Erythroblast (primary cell): Measurements from ENCODE around the gene PALLD.

Experiments used
- DNase-seq, 2 experiments: peaks; one replicate each; lab custom pipeline; 2025; lab: John Stamatoyannopoulos, UW
- GATA1 ChIP-seq: IDR thresholded peaks from 2 replicates; pipeline ENCODE4 v1.6.1; 2011; ENCODE audit warnings: low read depth, mild to moderate bottlenecking, control low read depth, low read length, moderate library complexity
- POLR2A ChIP-seq: IDR thresholded peaks from 2 replicates; pipeline ENCODE4 v1.6.1; 2011; ENCODE audit warnings: mild to moderate bottlenecking, low read length

Gene PALLD

GRCh38 chr4:168736860-168737805 lies 240.3 kb downstream of the PALLD start:
- DNase-seq = no peak
- TF ChIP-seq POLR2A (no peak), GATA1 (no peak)

- TF ChIP-seq GATA1 (no peak), POLR2A (no peak)
- no peak for DNase-seq
Observed at GRCh38 chr4:168737806-168738172, 240.9 kb downstream of the PALLD start.

- DNase-seq = no peak
- TF ChIP-seq POLR2A = no peak
- no peak for TF ChIP-seq GATA1
Observed at GRCh38 chr4:168739886-168740285, 243.0 kb downstream of the PALLD start.

- DNase-seq = no peak
- TF ChIP-seq GATA1 = no peak
Observed at GRCh38 chr4:168740691-168741090, 243.8 kb downstream of the PALLD start.

GRCh38 chr4:168741281-168742173 lies 244.7 kb downstream of the PALLD start:
- no peak for DNase-seq
- TF ChIP-seq GATA1 = no peak

GRCh38 chr4:168743131-168743530 lies 246.3 kb downstream of the PALLD start:
- DNase-seq = no peak
- TF ChIP-seq GATA1 (no peak), POLR2A (no peak)

GRCh38 chr4:168743601-168744000 lies 246.7 kb downstream of the PALLD start:
- DNase-seq = no peak

GRCh38 chr4:168744021-168744420 lies 247.2 kb downstream of the PALLD start:
- no peak for TF ChIP-seq GATA1
- TF ChIP-seq POLR2A = no peak
- DNase-seq = no peak

More at GRCh38 chr4:168743601-168744000, 246.7 kb downstream of the PALLD start:
- TF ChIP-seq POLR2A = no peak
- TF ChIP-seq GATA1 = no peak

GRCh38 chr4:168748807-168749206 lies 252.0 kb downstream of the PALLD start:
- no peak for DNase-seq
- TF ChIP-seq POLR2A (no peak), GATA1 (no peak)

GRCh38 chr4:168751263-168752225 lies 254.7 kb downstream of the PALLD start:
- no peak for DNase-seq
- TF ChIP-seq GATA1 (no peak), POLR2A (no peak)

GRCh38 chr4:168755598-168756477 lies 259.0 kb downstream of the PALLD start:
- no peak for TF ChIP-seq POLR2A
- no peak for TF ChIP-seq GATA1
- DNase-seq = no peak

- TF ChIP-seq GATA1 = no peak
- TF ChIP-seq POLR2A = no peak
- no peak for DNase-seq
Observed at GRCh38 chr4:168757500-168757899, 260.6 kb downstream of the PALLD start.

- TF ChIP-seq GATA1 (no peak), POLR2A (no peak)
Observed at GRCh38 chr4:168758351-168758876, 261.6 kb downstream of the PALLD start.

More at GRCh38 chr4:168758351-168758876, 261.6 kb downstream of the PALLD start:
- no peak for DNase-seq
